ENCODE measurements around the gene EGFR.

The EGFR gene

GRCh38 chr7:55223023-55223422, 204.2 kb downstream of the EGFR start (continued):
- TF ChIP-seq CREB5 (CRISPR knock-in tag; IDR thresholded peaks at IDR 0.05; ENCODE audit: low read depth), result no peak
- TF ChIP-seq ZNF70 (CRISPR knock-in tag; IDR thresholded peaks at IDR 0.05), result no peak
- TF ChIP-seq ESRRG (CRISPR knock-in tag; IDR thresholded peaks at IDR 0.05), result no peak
- no peak for TF ChIP-seq BACH2 (CRISPR knock-in tag; IDR thresholded peaks at IDR 0.05; ENCODE audit: borderline replicate concordance)
- no peak for TF ChIP-seq ISL1 (CRISPR knock-in tag; IDR thresholded peaks at IDR 0.05)
- TF ChIP-seq ZNF8 (CRISPR knock-in tag; IDR thresholded peaks at IDR 0.05), result no peak
- TF ChIP-seq OSR1 (CRISPR knock-in tag; IDR thresholded peaks at IDR 0.05), result no peak
- TF ChIP-seq ZC3H10 (CRISPR knock-in tag; IDR thresholded peaks at IDR 0.05), result no peak
- TF ChIP-seq ZNF565 (CRISPR knock-in tag; conservative IDR thresholded peaks at IDR 0.05; ENCODE audit: low read depth), result no peak
- no peak for TF ChIP-seq SNAI2 (CRISPR knock-in tag; IDR thresholded peaks at IDR 0.05)
- no peak for TF ChIP-seq TCF4 (CRISPR knock-in tag; IDR thresholded peaks at IDR 0.05; ENCODE audit: borderline replicate concordance)

- TF ChIP-seq CSRNP3 (CRISPR knock-in tag; IDR thresholded peaks at IDR 0.05), result no peak
- no peak for TF ChIP-seq CREB5 (CRISPR knock-in tag; IDR thresholded peaks at IDR 0.05; ENCODE audit: low read depth)
- no peak for TF ChIP-seq ZNF70 (CRISPR knock-in tag; IDR thresholded peaks at IDR 0.05)
- TF ChIP-seq BACH2 (CRISPR knock-in tag; IDR thresholded peaks at IDR 0.05; ENCODE audit: borderline replicate concordance), result no peak
- TF ChIP-seq GLIS3 (CRISPR knock-in tag; IDR thresholded peaks at IDR 0.05), result no peak
- no peak for TF ChIP-seq RARB (CRISPR knock-in tag; IDR thresholded peaks at IDR 0.05)
- no peak for TF ChIP-seq TCF4 (CRISPR knock-in tag; IDR thresholded peaks at IDR 0.05; ENCODE audit: borderline replicate concordance)
- no peak for TF ChIP-seq OSR1 (CRISPR knock-in tag; IDR thresholded peaks at IDR 0.05)
- TF ChIP-seq ZFP30 (CRISPR knock-in tag; IDR thresholded peaks at IDR 0.05), result no peak
- no peak for TF ChIP-seq TOX (CRISPR knock-in tag; IDR thresholded peaks at IDR 0.05; ENCODE audit: borderline replicate concordance)
- no peak for TF ChIP-seq ZNF565 (CRISPR knock-in tag; conservative IDR thresholded peaks at IDR 0.05; ENCODE audit: low read depth)
- no peak for TF ChIP-seq SNAI2 (CRISPR knock-in tag; IDR thresholded peaks at IDR 0.05)
- TF ChIP-seq TSHZ2 (CRISPR knock-in tag; IDR thresholded peaks at IDR 0.05), result no peak
- ATAC-seq, result no peak
Observed at GRCh38 chr7:55224111-55224510, 205.3 kb downstream of the EGFR start.

GRCh38 chr7:55224810-55225209, 206.0 kb downstream of the EGFR start:
- no peak for ATAC-seq
- TF ChIP-seq ARNTL (CRISPR knock-in tag; IDR thresholded peaks at IDR 0.05; ENCODE audit: borderline replicate concordance, low read depth) (no peak), ZFP3 (CRISPR knock-in tag; IDR thresholded peaks at IDR 0.05) (no peak), CSDC2 (CRISPR knock-in tag; IDR thresholded peaks at IDR 0.05) (no peak), ZC3H10 (CRISPR knock-in tag; IDR thresholded peaks at IDR 0.05) (no peak), ZNF8 (CRISPR knock-in tag; IDR thresholded peaks at IDR 0.05) (no peak), TSHZ2 (CRISPR knock-in tag; IDR thresholded peaks at IDR 0.05) (no peak), RARB (CRISPR knock-in tag; IDR thresholded peaks at IDR 0.05) (no peak), TOX (CRISPR knock-in tag; IDR thresholded peaks at IDR 0.05; ENCODE audit: borderline replicate concordance) (no peak), ZNF565 (CRISPR knock-in tag; conservative IDR thresholded peaks at IDR 0.05; ENCODE audit: low read depth) (no peak), CREB5 (CRISPR knock-in tag; IDR thresholded peaks at IDR 0.05; ENCODE audit: low read depth) (no peak), ZFP30 (CRISPR knock-in tag; IDR thresholded peaks at IDR 0.05) (no peak), PATZ1 (CRISPR knock-in tag; IDR thresholded peaks at IDR 0.05; ENCODE audit: borderline replicate concordance) (no peak), POU6F1 (CRISPR knock-in tag; IDR thresholded peaks at IDR 0.05; ENCODE audit: borderline replicate concordance, low read depth) (no peak)

Data from SK-N-SH treated with all-trans-retinoic acid at 6 μM for 48 hours (cell line).